Measurements from ENCODE around the gene KIF17. TPM values are rescaled to one million over a fixed set of nuclear protein-coding genes. Genes with fewer than 3 reads are reported as not detected.

Gene KIF17
- total RNA-seq, 2 donors from 2014 or later, result 0.06 to 0.85 TPM

GRCh38 chr1:20633190-20634064, 84.4 kb downstream of the KIF17 start, which contains the start of gene PINK1:
Gene PINK1, plus strand, starts transcription at chr1:20633458. Its CDS starts 91 bp downstream, at chr1:20633549.
- Mint-ChIP-seq H3K4me1 (no peaks in the 10 kb centered on the region), H3K27me3 (no peaks in the 10 kb centered on the region), H3K9me3 (no peaks in the 10 kb centered on the region), H3K27ac (peak within 1 kb of the TSS; percentile 81), H3K4me3 (peak within 1 kb of the TSS; percentile 88), H3K36me3 (ENCODE audit: low read depth) (peaks cover under 1% of the 10 kb centered on the region)
- ATAC-seq (replicated peaks), result peak; percentile 88

- peak overlapping the region; percentile 60 for H3K4me3 Mint-ChIP-seq
- H3K27me3 Mint-ChIP-seq, result no peaks in the 10 kb centered on the region
- no peaks in the 10 kb centered on the region for H3K36me3 Mint-ChIP-seq (ENCODE audit: low read depth)
- H3K4me1 Mint-ChIP-seq, result no peaks in the 10 kb centered on the region
- H3K27ac Mint-ChIP-seq, result no peak overlapping the region
- H3K9me3 Mint-ChIP-seq, result no peaks in the 10 kb centered on the region
- ATAC-seq (replicated peaks), result no peak
Observed at GRCh38 chr1:20632386-20632785, 85.4 kb downstream of the KIF17 start.

GRCh38 chr1:20630729-20631128, 87.1 kb downstream of the KIF17 start:
- Mint-ChIP-seq H3K9me3 (no peaks in the 10 kb centered on the region), H3K4me1 (no peaks in the 10 kb centered on the region), H3K27ac (no peak overlapping the region), H3K4me3 (no peak overlapping the region), H3K36me3 (ENCODE audit: low read depth) (no peaks in the 10 kb centered on the region), H3K27me3 (no peaks in the 10 kb centered on the region)
- no peak for ATAC-seq (replicated peaks)

GRCh38 chr1:20626524-20626923, 91.3 kb downstream of the KIF17 start:
- Mint-ChIP-seq H3K4me1 (no peaks in the 10 kb centered on the region), H3K9me3 (no peaks in the 10 kb centered on the region), H3K27ac (no peak overlapping the region), H3K4me3 (no peak overlapping the region), H3K36me3 (ENCODE audit: low read depth) (no peaks in the 10 kb centered on the region), H3K27me3 (no peaks in the 10 kb centered on the region)
- no peak for ATAC-seq (replicated peaks)

- Mint-ChIP-seq H3K9me3 (no peaks in the 10 kb centered on the region), H3K27me3 (no peaks in the 10 kb centered on the region), H3K4me1 (no peaks in the 10 kb centered on the region), H3K27ac (no peak overlapping the region), H3K4me3 (no peak overlapping the region), H3K36me3 (ENCODE audit: low read depth) (no peaks in the 10 kb centered on the region)
- ATAC-seq (replicated peaks), result no peak
Observed at GRCh38 chr1:20626098-20626427, 91.7 kb downstream of the KIF17 start.

GRCh38 chr1:20625176-20626097, 92.4 kb downstream of the KIF17 start:
- Mint-ChIP-seq H3K4me3 (no peak overlapping the region), H3K27me3 (no peaks in the 10 kb centered on the region), H3K36me3 (ENCODE audit: low read depth) (no peaks in the 10 kb centered on the region), H3K4me1 (no peaks in the 10 kb centered on the region), H3K9me3 (no peaks in the 10 kb centered on the region), H3K27ac (no peak overlapping the region)
- ATAC-seq (replicated peaks), result no peak

GRCh38 chr1:20624709-20625108, 93.1 kb downstream of the KIF17 start:
- H3K36me3 Mint-ChIP-seq (ENCODE audit: low read depth), result no peaks in the 10 kb centered on the region
- H3K27me3 Mint-ChIP-seq, result peaks cover 4% of the 10 kb centered on the region
- no peaks in the 10 kb centered on the region for H3K4me1 Mint-ChIP-seq
- no peak overlapping the region for H3K4me3 Mint-ChIP-seq
- H3K27ac Mint-ChIP-seq, result no peak overlapping the region
- H3K9me3 Mint-ChIP-seq, result no peaks in the 10 kb centered on the region
- no peak for ATAC-seq (replicated peaks)

- H3K4me1 Mint-ChIP-seq, result no peaks in the 10 kb centered on the region
- H3K36me3 Mint-ChIP-seq (ENCODE audit: low read depth), result no peaks in the 10 kb centered on the region
- no peak overlapping the region for H3K27ac Mint-ChIP-seq
- no peak for ATAC-seq (replicated peaks)
- no peaks in the 10 kb centered on the region for H3K9me3 Mint-ChIP-seq
- H3K27me3 Mint-ChIP-seq, result peaks cover 16% of the 10 kb centered on the region
- H3K4me3 Mint-ChIP-seq, result no peak overlapping the region
Observed at GRCh38 chr1:20621012-20621411, 96.8 kb downstream of the KIF17 start.

GRCh38 chr1:20619999-20620398, 97.8 kb downstream of the KIF17 start:
- Mint-ChIP-seq H3K9me3 (no peaks in the 10 kb centered on the region), H3K4me3 (no peak overlapping the region), H3K36me3 (ENCODE audit: low read depth) (no peaks in the 10 kb centered on the region), H3K27me3 (peaks cover 16% of the 10 kb centered on the region), H3K27ac (no peak overlapping the region), H3K4me1 (no peaks in the 10 kb centered on the region)
- no peak for ATAC-seq (replicated peaks)

- Mint-ChIP-seq H3K36me3 (ENCODE audit: low read depth) (no peaks in the 10 kb centered on the region), H3K27me3 (peaks cover 16% of the 10 kb centered on the region), H3K4me1 (no peaks in the 10 kb centered on the region), H3K4me3 (no peak overlapping the region), H3K9me3 (no peaks in the 10 kb centered on the region), H3K27ac (no peak overlapping the region)
- no peak for ATAC-seq (replicated peaks)
Observed at GRCh38 chr1:20618550-20618949, 99.3 kb downstream of the KIF17 start.

GRCh38 chr1:20616847-20617487, 100.8 kb downstream of the KIF17 start:
- Mint-ChIP-seq H3K27ac (no peak overlapping the region), H3K27me3 (peaks cover 16% of the 10 kb centered on the region)

GRCh38 chr1:20615946-20616846, 101.6 kb downstream of the KIF17 start:
- H3K27me3 Mint-ChIP-seq, result peaks cover 16% of the 10 kb centered on the region
- no peak for ATAC-seq (replicated peaks)
- no peaks in the 10 kb centered on the region for H3K36me3 Mint-ChIP-seq (ENCODE audit: low read depth)
- H3K27ac Mint-ChIP-seq, result no peak overlapping the region
- H3K4me1 Mint-ChIP-seq, result no peaks in the 10 kb centered on the region
- H3K9me3 Mint-ChIP-seq, result no peaks in the 10 kb centered on the region
- H3K4me3 Mint-ChIP-seq, result no peak overlapping the region

More at GRCh38 chr1:20616847-20617487, 100.8 kb downstream of the KIF17 start:
- no peaks in the 10 kb centered on the region for H3K9me3 Mint-ChIP-seq
- no peak overlapping the region for H3K4me3 Mint-ChIP-seq
- ATAC-seq (replicated peaks), result no peak
- H3K4me1 Mint-ChIP-seq, result no peaks in the 10 kb centered on the region
- no peaks in the 10 kb centered on the region for H3K36me3 Mint-ChIP-seq (ENCODE audit: low read depth)

GRCh38 chr1:20614131-20614579, 103.7 kb downstream of the KIF17 start:
- no peak overlapping the region for H3K27ac Mint-ChIP-seq
- peaks cover 14% of the 10 kb centered on the region for H3K27me3 Mint-ChIP-seq
- ATAC-seq (replicated peaks), result no peak
- H3K4me3 Mint-ChIP-seq, result no peak overlapping the region
- H3K9me3 Mint-ChIP-seq, result no peaks in the 10 kb centered on the region
- no peaks in the 10 kb centered on the region for H3K4me1 Mint-ChIP-seq
- no peaks in the 10 kb centered on the region for H3K36me3 Mint-ChIP-seq (ENCODE audit: low read depth)
